Right lobe of liver (tissue), 6 donors: Measurements from ENCODE around the gene GNAZ. TPM values are rescaled to one million over a fixed set of nuclear protein-coding genes. Genes with fewer than 3 reads are reported as not detected.

Experiments
- ATAC-seq, 4 donors: fragments of 200-7000 bp; cut with Tn5 transposase; one replicate each; pipeline ENCODE4 v1.9.1; 2020; ENCODE audit warnings: mild to moderate bottlenecking in 4 of 4, moderate library complexity in 4 of 4
- DNase-seq, 3 donors: peaks; one replicate each; pipeline ENCODE4 v3.0.0-alpha.2; 2020
- H3K27ac ChIP-seq, 3 donors: fragments of 200-600 bp; one replicate each; pipeline ENCODE4 v1.8.0; 2022
- H3K27me3 ChIP-seq, 2 donors: fragments of 200-600 bp; one replicate each; pipeline ENCODE4 v1.8.0; 2022
- H3K36me3 ChIP-seq, 4 donors: fragments of 200-600 bp; sonication (generic) in 1 of 4; one replicate each; pipeline versions ENCODE4 v1.5.1 to v1.8.0; 2017 to 2022; ENCODE audit warnings: control low read depth in 1 of 4
- H3K4me1 ChIP-seq, 4 donors: fragments of 200-600 bp; sonication (generic) in 1 of 4; one replicate each; pipeline versions ENCODE4 v1.5.1 to v1.8.0; 2017 to 2022; ENCODE audit warnings: control low read depth in 1 of 4
- H3K4me3 ChIP-seq, 3 donors: fragments of 200-600 bp; one replicate each; pipeline ENCODE4 v1.8.0; 2022
- H3K9me3 ChIP-seq, 4 donors: fragments of 200-600 bp; sonication (generic) in 1 of 4; one replicate each; pipeline versions ENCODE4 v1.5.1 to v1.8.0; 2017 to 2022; ENCODE audit warnings: control low read depth in 1 of 4
- POLR2A ChIP-seq: fragments of 450-650 bp; IDR thresholded peaks from one replicate; pipeline ENCODE4 v1.6.1; 2017; ENCODE audit warnings: antibody characterized with exemption, mild to moderate bottlenecking
- WGBS: methylation state at CpG from one replicate; pipeline ENCODE4 v1.1.6; 2018; ENCODE audit warnings: low coverage, low lambda C conversion rate; ENCODE audit not compliant: insufficient coverage; ENCODE audit errors: missing lambda C conversion rate; 5-methylcytosine and 5-hydroxymethylcytosine counted together
- intact Hi-C, 2 donors: fragments of 100-400 bp; cut with DNase I; formaldehyde crosslinking; loops; one replicate each; pipeline versions ENCODE4 v1.11.2 to v1.14.1; 2022
- total RNA-seq, 6 experiments: library from RNA; depleted of rRNA in 2 of 6; stranded (reverse); fragments of >200 nt in 2 of 6; fragmentation: NEBNext Ultra II Directional in 3 of 6; extraction: Animal tissue kit (Norgen Biotek cat#: 25700) in 3 of 6; gene quantifications; one replicate each; pipeline versions ENCODE4 v1.1.0 to v1.2.4, GENCODE V29; 2016 to 2023
- TF ChIP-seq, protein P1 (sequence below), 4 donors: fragments of 200-600 bp in 3 of 4; fragments of 450-650 bp in 1 of 4; IDR thresholded peaks; one replicate each; pipeline versions ENCODE4 v1.5.1 to v1.8.0; 2016 to 2022; ENCODE audit warnings: antibody characterized with exemption in 4 of 4, mild to moderate bottlenecking in 2 of 4
- donor health status: DM: no; HTN: yes; CAD: no.
- donor health status: DM: no; HTN: no; CAD: no.
- donor health status: DM: no; HTN: no; CAD: no.
- donor health status: DM: no; HTN: yes; CAD: no.
- donor health status: DM: no; HTN: yes; CAD: no.

Gene GNAZ
- total RNA-seq, 6 experiments from 2014 or later = 0.15 to 1.5 (median 0.53) TPM

DNA sequence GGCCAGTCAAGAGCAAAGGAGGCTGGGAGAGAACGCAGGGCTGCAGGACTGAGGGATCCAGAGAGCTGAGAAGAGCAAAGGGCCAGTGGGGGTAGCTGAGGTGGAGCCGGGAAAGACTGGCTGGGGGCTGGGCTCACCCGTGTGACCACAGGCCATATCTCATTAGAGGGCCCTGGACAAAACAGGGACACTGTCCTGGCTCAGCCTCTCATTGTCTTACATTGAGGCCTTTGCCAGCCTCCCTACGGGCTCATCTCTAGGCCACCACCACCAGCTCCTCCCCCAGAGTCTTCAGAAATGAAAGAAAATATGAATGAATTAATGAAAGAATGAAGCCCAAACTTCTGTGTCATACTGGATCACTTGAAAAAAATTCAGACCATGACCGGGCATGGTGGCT is 84.1 kb downstream of the GNAZ start:
- TF ChIP-seq, protein P1, sequence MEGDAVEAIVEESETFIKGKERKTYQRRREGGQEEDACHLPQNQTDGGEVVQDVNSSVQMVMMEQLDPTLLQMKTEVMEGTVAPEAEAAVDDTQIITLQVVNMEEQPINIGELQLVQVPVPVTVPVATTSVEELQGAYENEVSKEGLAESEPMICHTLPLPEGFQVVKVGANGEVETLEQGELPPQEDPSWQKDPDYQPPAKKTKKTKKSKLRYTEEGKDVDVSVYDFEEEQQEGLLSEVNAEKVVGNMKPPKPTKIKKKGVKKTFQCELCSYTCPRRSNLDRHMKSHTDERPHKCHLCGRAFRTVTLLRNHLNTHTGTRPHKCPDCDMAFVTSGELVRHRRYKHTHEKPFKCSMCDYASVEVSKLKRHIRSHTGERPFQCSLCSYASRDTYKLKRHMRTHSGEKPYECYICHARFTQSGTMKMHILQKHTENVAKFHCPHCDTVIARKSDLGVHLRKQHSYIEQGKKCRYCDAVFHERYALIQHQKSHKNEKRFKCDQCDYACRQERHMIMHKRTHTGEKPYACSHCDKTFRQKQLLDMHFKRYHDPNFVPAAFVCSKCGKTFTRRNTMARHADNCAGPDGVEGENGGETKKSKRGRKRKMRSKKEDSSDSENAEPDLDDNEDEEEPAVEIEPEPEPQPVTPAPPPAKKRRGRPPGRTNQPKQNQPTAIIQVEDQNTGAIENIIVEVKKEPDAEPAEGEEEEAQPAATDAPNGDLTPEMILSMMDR (IDR thresholded peaks at IDR 0.05) = no peak
- no peak for TF ChIP-seq POLR2A
- Histone ChIP-seq H3K4me3 (no peak overlapping the region), H3K9me3 (no peaks in the 10 kb centered on the region), H3K36me3 (no peaks in the 10 kb centered on the region), H3K4me1 (peaks cover 0 to 6% (median 0%) of the 10 kb centered on the region in 4 donors), H3K27ac (no peak overlapping the region), H3K27me3 (no peaks in the 10 kb centered on the region)
- DNase-seq (no peak), ATAC-seq (no peak)
- intact Hi-C loops = no loop called here
- WGBS = 100% methylated on average over 2 of the region's 5 CpGs

GRCh38 chr22:23155143-23155542 is 84.8 kb downstream of the GNAZ start:
- DNase-seq = no peak

DNA sequence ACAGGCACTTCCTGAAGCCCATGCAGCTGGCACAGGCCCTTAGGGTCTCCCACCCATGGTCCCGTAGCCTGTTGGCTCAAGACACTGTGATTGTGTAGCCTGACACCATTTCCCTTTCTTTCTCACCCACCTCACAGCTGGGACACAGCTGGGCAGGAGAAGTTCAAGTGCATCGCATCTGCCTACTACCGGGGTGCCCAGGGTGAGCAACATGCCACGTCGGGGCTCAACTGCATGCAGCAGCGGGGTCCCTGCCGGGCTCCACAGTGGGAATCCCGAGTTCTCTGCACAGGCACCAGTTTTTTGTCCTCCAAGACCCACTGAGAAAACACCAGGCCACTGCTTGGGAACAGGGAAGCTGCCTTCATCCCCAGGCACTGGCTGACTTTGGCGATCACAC is 85.5 kb downstream of the GNAZ start:
- Histone ChIP-seq H3K4me3 (no peak overlapping the region), H3K4me1 (peaks cover 0 to 6% (median 0%) of the 10 kb centered on the region in 4 donors), H3K27me3 (no peaks in the 10 kb centered on the region), H3K27ac (no peak overlapping the region), H3K36me3 (no peaks in the 10 kb centered on the region), H3K9me3 (no peaks in the 10 kb centered on the region)
- DNase-seq = peak in 1 of 3 donors; percentile 39
- no peak for ATAC-seq
- intact Hi-C loops = no loop called here
- TF ChIP-seq, protein P1 (IDR thresholded peaks at IDR 0.05) = no peak
- no peak for TF ChIP-seq POLR2A
- WGBS = 92% methylated on average over 7 of the region's 9 CpGs

More at GRCh38 chr22:23155143-23155542, 84.8 kb downstream of the GNAZ start:
- no peak for TF ChIP-seq POLR2A
- TF ChIP-seq, protein P1 (IDR thresholded peaks at IDR 0.05) = no peak
- Histone ChIP-seq H3K9me3 (no peaks in the 10 kb centered on the region), H3K36me3 (no peaks in the 10 kb centered on the region), H3K27me3 (no peaks in the 10 kb centered on the region), H3K27ac (no peak overlapping the region), H3K4me1 (peaks cover 0 to 6% (median 0%) of the 10 kb centered on the region in 4 donors), H3K4me3 (no peak overlapping the region)
- 89% methylated on average over 3 of the region's 3 CpGs for WGBS
- no peak for ATAC-seq
- intact Hi-C loops = no loop called here

GRCh38 chr22:23156286-23156685 is 86.0 kb downstream of the GNAZ start:
- Histone ChIP-seq H3K27me3 (no peaks in the 10 kb centered on the region), H3K36me3 (no peaks in the 10 kb centered on the region), H3K9me3 (no peaks in the 10 kb centered on the region), H3K27ac (no peak overlapping the region), H3K4me3 (no peak overlapping the region), H3K4me1 (peaks cover 0 to 6% (median 0%) of the 10 kb centered on the region in 4 donors)
- ATAC-seq = no peak
- WGBS = 32% methylated on average over 5 of the region's 8 CpGs
- intact Hi-C loops = no loop called here
- peak in 1 of 3 donors; percentile 24 for DNase-seq
- TF ChIP-seq, protein P1 (IDR thresholded peaks at IDR 0.05) = no peak
- TF ChIP-seq POLR2A = no peak
